GM20000 (cell line): ENCODE results near the gene KCNG4.

Experiments used
- DNase-seq: peaks from one replicate; pipeline ENCODE4 v3.0.0; 2012; ENCODE audit warnings: low spot score
- CTCF ChIP-seq: IDR thresholded peaks from 2 replicates; pipeline ENCODE4 v1.5.1; 2012; ENCODE audit warnings: mild to moderate bottlenecking, control low read depth; ENCODE audit errors: extremely low read depth, missing control alignments

Gene KCNG4

GRCh38 chr16:84266451-84266850 is 26.6 kb upstream of the KCNG4 start:
- DNase-seq = peak; percentile 52
- TF ChIP-seq CTCF = no peak

DNA sequence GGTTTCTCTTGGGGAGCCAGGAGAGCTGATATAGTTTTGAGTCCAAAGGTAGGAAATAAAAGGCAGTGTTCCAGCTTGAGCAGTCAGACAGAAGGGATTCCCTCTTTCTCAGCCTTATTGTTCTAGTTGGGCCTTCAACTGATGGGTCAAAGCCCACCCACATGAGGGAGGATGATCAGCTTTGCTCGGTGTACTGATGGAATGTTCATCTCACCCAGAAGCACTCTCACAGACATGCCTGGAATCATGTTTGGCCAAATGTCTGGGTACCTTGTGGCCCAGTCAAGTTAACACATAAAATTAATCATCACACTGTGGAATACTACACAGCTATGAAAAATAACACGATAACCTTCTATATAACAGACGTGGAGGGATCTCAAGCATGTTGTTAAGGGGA is 23.1 kb upstream of the KCNG4 start:
- DNase-seq = no peak
- no peak for TF ChIP-seq CTCF

- no peak for DNase-seq
- TF ChIP-seq CTCF = no peak
Measured at GRCh38 chr16:84262031-84262430, 22.2 kb upstream of the KCNG4 start.

- DNase-seq = no peak
- no peak for TF ChIP-seq CTCF
Measured at GRCh38 chr16:84260766-84261554, 21.1 kb upstream of the KCNG4 start.

GRCh38 chr16:84259691-84260090 is 19.9 kb upstream of the KCNG4 start:
- no peak for DNase-seq
- TF ChIP-seq CTCF = no peak

DNA sequence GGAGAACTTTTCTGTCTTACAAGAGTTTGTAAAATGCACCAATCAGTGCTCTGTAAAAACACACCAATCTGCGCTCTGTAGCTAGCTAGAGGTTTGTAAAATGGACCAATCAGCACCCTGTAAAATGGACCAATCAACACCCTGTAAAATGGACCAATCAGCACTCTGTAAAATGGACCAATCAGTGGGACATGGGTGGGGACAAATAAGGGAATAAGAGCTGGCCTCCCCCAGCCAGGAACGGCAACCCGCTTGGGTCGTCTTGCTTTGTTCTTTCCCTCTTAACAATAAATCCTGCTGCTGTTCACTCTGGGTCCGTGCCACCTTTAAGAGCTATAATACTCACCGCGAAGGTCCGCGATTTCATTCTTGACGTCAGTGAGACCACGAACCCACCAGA is 18.5 kb upstream of the KCNG4 start:
- no peak for TF ChIP-seq CTCF
- no peak for DNase-seq

DNA sequence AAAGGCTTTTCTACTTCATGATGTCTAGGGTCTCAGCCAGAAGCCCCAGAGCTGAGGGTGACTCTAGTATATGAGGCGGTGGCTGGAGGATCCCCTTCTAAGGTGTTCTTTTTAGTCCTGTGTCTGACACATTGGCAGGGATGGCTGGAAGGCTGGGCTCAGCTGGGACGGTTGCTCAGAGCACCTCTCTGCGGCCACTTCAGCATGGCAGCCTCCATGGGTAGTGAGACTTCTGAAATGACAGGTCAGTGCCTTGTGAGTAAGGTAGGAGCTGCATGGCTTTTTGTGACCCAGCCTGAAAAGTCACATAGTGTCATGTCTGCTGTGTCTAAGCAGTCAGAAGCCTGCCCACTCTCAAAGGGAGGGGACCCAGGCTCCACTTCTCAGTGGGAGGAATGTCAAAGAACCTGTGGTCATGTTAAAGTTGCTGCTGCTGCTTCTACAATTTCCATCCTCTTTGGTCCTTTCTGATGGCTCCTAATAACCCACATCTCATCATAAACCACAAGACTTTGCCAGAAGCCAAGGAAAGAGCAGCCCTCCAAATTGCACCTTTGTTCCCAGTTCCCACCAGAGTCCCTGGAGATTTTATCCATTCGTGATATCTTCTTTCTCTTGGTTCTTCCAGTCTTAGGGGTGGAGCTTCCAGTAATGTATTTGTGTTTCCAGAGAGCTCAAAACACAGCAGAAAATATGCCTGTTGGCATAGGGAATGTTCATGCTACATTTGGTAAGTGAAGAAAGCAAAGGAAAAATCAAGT is 15.4 kb upstream of the KCNG4 start:
- no peak for DNase-seq
- TF ChIP-seq CTCF = no peak
